ENCODE results near the gene B3GNT2. TPM values are rescaled to one million over a fixed set of nuclear protein-coding genes. Genes with fewer than 3 reads are reported as not detected.

The B3GNT2 gene
- total and polyA plus RNA-seq, 2 of the 4 experiments (the other 2 are of a cell fraction) = 5.0 to 11.1 TPM

DNA sequence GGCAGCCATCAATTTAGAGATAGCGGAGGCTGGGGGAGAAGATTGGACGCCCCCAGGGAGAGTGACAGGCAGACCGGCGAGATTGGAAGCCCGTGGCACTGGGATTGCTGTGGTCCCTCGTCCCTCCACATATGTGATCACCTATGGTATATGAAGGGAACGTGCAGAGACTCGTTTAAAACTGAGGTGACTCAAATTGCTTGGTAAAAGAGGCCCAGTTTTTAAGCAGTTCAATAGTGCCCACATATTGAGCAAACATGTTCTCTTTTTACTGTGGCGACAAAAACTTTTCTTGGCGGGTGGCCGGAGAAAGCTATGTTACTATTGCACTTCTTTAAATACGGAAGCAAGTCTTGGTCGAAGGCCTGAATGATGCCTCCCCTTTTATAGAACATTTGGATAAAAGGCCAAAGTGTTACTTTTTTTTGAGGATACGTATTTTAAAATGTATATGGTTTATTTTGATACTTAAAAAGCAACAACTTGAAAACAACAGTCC is 9.1 kb downstream of the B3GNT2 start:
- no peak overlapping the region for H4K91ac ChIP-seq (ENCODE audit: insufficient read depth, low read depth, low read length)
- H3K14ac ChIP-seq (replicated peaks; ENCODE audit: low read depth, low read length) = no peak overlapping the region
- no peaks in the 10 kb centered on the region for H3K9me3 ChIP-seq (ENCODE audit: control insufficient read depth, insufficient read depth, low read length)
- H3K79me1 ChIP-seq (ENCODE audit: low read depth in 1 of 2, low read length in 2 of 2) = peaks cover 43 to 61% of the 10 kb centered on the region in 2 experiments
- no peak overlapping the region for H2AFZ ChIP-seq (replicated peaks; ENCODE audit: low read length, poor library complexity)
- H2BK15ac ChIP-seq (ENCODE audit: low read depth, low read length) = no peak overlapping the region
- peaks cover 6% of the 10 kb centered on the region for H3K4me1 ChIP-seq (ENCODE audit: control insufficient read depth, insufficient read depth, low read length)
- no peak overlapping the region for H3K4me2 ChIP-seq (ENCODE audit: low read depth, low read length)
- H2BK120ac ChIP-seq (ENCODE audit: low read depth, low read length) = no peak overlapping the region
- no peaks in the 10 kb centered on the region for H3K27me3 ChIP-seq (ENCODE audit: control insufficient read depth, insufficient read depth, low read length)
- H4K8ac ChIP-seq (ENCODE audit: low read depth in 2 of 2, low read length in 2 of 2) = no peak overlapping the region
- ATAC-seq (ENCODE audit: low read depth) (no peak), DNase-seq (no peak)
- BruUV-seq (replicated peaks) = no TSS peak
- no peak overlapping the region for H3K27ac ChIP-seq (ENCODE audit: insufficient read depth, low read length)
- WGBS, 2 experiments (ENCODE audit: extremely low coverage in 2 of 2, insufficient read length in 1 of 2) = 100% methylated on average over 2 of the region's 14 CpGs; no CpG with 5 or more reads in 1 of the 2 experiments
- no peak overlapping the region for H3K18ac ChIP-seq (ENCODE audit: low read depth, low read length)
- H2AK9ac ChIP-seq (replicated peaks; ENCODE audit: low read depth, low read length, poor library complexity) = no peak overlapping the region
- no peak overlapping the region for H2AK5ac ChIP-seq (ENCODE audit: low read depth, low read length)
- dilution Hi-C loops (cut with HindIII; ENCODE audit: low sequenced_read_pairs, unreplicated experiment) = no loop called here
- no peak overlapping the region for H3K23ac ChIP-seq (ENCODE audit: low read depth, low read length)
- peaks cover 6% of the 10 kb centered on the region; the same call in 1 of the 2 replicates for H3K9me1 ChIP-seq (ENCODE audit: insufficient read depth, low read length)
- no peak overlapping the region for H3K9ac ChIP-seq (ENCODE audit: low read depth, low read length)
- H2BK20ac ChIP-seq (ENCODE audit: low read depth, low read length) = no peak overlapping the region
- ChIA-PET POLR2A (ENCODE audit: unreplicated experiment) (no interaction called here), CTCF (no interaction called here)
- no peak overlapping the region for H3K4me3 ChIP-seq (ENCODE audit: insufficient read depth, low read depth, low read length)
- H2BK5ac ChIP-seq (ENCODE audit: low read depth, low read length, poor library complexity, severe bottlenecking) = no peak overlapping the region
- peaks cover 36% of the 10 kb centered on the region for H4K20me1 ChIP-seq (ENCODE audit: insufficient read depth, low read length)
- intact Hi-C loops (cut with micrococcal nuclease) = no loop called here
- H4K5ac ChIP-seq (ENCODE audit: low read depth, low read length) = no peak overlapping the region
- H3K56ac ChIP-seq (ENCODE audit: extremely low read depth, insufficient read depth, low read length) = no peak overlapping the region
- in situ Hi-C loops (cut with MboI; ENCODE audit: low sequenced_read_pairs) = no loop called here
- TF ChIP-seq NFE2L2 (IDR thresholded peaks at IDR 0.05; ENCODE audit: low read depth, low read length) (no peak), POLR2A (IDR thresholded peaks at IDR 0.05; ENCODE audit: low read depth, low read length) (no peak), FOS (IDR thresholded peaks at IDR 0.05; ENCODE audit: low read depth, low read length) (no peak), MAFK (IDR thresholded peaks at IDR 0.05; ENCODE audit: low read depth, low read length) (no peak)
- H3K36me3 ChIP-seq (ENCODE audit: control insufficient read depth, insufficient read depth, low read length) = no peaks in the 10 kb centered on the region
- H3K4ac ChIP-seq (ENCODE audit: low read depth, low read length) = no peak overlapping the region
